ENCODE measurements around the gene SYNGR1.

SYNGR1 gene

DNA sequence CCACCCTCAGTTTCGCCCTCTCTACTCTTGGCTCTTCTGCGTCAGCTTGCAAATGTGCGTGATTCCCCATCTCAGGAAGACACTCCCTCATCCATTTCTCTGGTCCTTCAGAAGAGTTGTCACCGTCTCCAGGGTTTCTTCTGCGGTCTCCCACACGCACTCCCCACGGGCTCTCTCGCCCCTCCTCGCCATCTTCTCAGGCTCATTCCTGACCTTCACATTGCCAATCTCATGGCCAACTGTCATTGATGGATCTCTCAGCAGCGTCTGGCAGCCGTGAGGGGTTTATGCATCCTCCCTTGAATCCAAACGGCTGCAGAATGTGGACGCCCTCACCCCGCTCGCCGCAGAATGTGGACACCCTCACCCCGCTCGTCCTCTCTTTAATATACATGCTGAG, 10.5 kb downstream of the SYNGR1 start:
- TF ChIP-seq, protein P1, sequence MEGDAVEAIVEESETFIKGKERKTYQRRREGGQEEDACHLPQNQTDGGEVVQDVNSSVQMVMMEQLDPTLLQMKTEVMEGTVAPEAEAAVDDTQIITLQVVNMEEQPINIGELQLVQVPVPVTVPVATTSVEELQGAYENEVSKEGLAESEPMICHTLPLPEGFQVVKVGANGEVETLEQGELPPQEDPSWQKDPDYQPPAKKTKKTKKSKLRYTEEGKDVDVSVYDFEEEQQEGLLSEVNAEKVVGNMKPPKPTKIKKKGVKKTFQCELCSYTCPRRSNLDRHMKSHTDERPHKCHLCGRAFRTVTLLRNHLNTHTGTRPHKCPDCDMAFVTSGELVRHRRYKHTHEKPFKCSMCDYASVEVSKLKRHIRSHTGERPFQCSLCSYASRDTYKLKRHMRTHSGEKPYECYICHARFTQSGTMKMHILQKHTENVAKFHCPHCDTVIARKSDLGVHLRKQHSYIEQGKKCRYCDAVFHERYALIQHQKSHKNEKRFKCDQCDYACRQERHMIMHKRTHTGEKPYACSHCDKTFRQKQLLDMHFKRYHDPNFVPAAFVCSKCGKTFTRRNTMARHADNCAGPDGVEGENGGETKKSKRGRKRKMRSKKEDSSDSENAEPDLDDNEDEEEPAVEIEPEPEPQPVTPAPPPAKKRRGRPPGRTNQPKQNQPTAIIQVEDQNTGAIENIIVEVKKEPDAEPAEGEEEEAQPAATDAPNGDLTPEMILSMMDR (IDR thresholded peaks at IDR 0.05; ENCODE audit: low read depth, low read length, missing control alignments) = no peak
- H3K4me3 ChIP-seq (ENCODE audit: low read depth, low read length) = no peak overlapping the region
- no peak for DNase-seq (ENCODE audit: low read depth)
- in situ Hi-C loops (cut with HindIII; ENCODE audit: low sequenced_read_pairs) = no loop called here

GRCh38 chr22:39360674-39361413, 11.1 kb downstream of the SYNGR1 start:
- TF ChIP-seq, protein P1 (IDR thresholded peaks at IDR 0.05; ENCODE audit: low read depth, low read length, missing control alignments) = no peak
- in situ Hi-C loops (cut with HindIII; ENCODE audit: low sequenced_read_pairs) = no loop called here
- DNase-seq (ENCODE audit: low read depth) = peak; percentile 36
- H3K4me3 ChIP-seq (ENCODE audit: low read depth, low read length) = no peak overlapping the region

- in situ Hi-C loops (cut with HindIII; ENCODE audit: low sequenced_read_pairs) = no loop called here
- no peak overlapping the region for H3K4me3 ChIP-seq (ENCODE audit: low read depth, low read length)
- TF ChIP-seq, protein P1 (IDR thresholded peaks at IDR 0.05; ENCODE audit: low read depth, low read length, missing control alignments) = no peak
- no peak for DNase-seq (ENCODE audit: low read depth)
Observed at GRCh38 chr22:39361496-39361895, 11.7 kb downstream of the SYNGR1 start.

GRCh38 chr22:39362271-39362670, 12.5 kb downstream of the SYNGR1 start:
- TF ChIP-seq, protein P1 (IDR thresholded peaks at IDR 0.05; ENCODE audit: low read depth, low read length, missing control alignments) = no peak
- no peak for DNase-seq (ENCODE audit: low read depth)
- in situ Hi-C loops (cut with HindIII; ENCODE audit: low sequenced_read_pairs) = no loop called here
- no peak overlapping the region for H3K4me3 ChIP-seq (ENCODE audit: low read depth, low read length)

DNA sequence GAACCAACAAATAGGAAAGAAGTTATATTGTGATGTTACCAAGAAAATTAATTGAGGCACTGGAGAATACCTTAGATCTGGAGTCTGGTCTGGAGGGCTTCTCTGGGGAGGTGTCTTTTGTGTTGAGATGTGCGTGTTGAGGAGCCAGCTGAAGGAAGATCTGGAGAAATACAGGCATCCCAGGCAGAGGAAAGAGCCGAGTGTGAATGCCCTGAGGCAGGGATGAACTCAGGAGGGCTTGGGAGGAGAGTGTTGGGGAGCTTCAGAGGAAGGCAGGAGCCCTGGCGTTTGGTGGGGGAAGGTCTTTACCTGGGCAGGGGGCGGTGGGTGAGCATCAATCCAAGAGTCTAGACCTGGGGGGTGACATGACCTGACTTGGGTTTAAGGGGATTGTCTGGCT, 13.1 kb downstream of the SYNGR1 start:
- TF ChIP-seq, protein P1 (IDR thresholded peaks at IDR 0.05; ENCODE audit: low read depth, low read length, missing control alignments) = no peak
- in situ Hi-C loops (cut with HindIII; ENCODE audit: low sequenced_read_pairs) = no loop called here
- H3K4me3 ChIP-seq (ENCODE audit: low read depth, low read length) = no peak overlapping the region
- no peak for DNase-seq (ENCODE audit: low read depth)

GRCh38 chr22:39363751-39364515, 14.1 kb downstream of the SYNGR1 start:
- in situ Hi-C loops (cut with HindIII; ENCODE audit: low sequenced_read_pairs) = no loop called here
- H3K4me3 ChIP-seq (ENCODE audit: low read depth, low read length) = no peak overlapping the region
- TF ChIP-seq, protein P1 (IDR thresholded peaks at IDR 0.05; ENCODE audit: low read depth, low read length, missing control alignments) = no peak
- DNase-seq (ENCODE audit: low read depth) = no peak

All from astrocyte of the cerebellum (primary cell).